H4 (cell line): Measurements from ENCODE around the gene MEOX2. TPM values are rescaled to one million over a fixed set of nuclear protein-coding genes. Genes with fewer than 3 reads are reported as not detected.

Experiments used
- DNase-seq: peaks from one replicate; pipeline ENCODE4 v3.0.0-alpha.2; 2015; ENCODE audit warnings: low spot score
- total RNA-seq: library from RNA; depleted of rRNA; stranded (reverse); fragments of >200 nt; shearing (Covaris generic); gene quantifications from 2 replicates; pipeline ENCODE4 v1.2.3, GENCODE V29; 2014; rRNA removed

MEOX2 gene
- total RNA-seq: 0.08 TPM in 1 of 2 replicates, not detected in the other

GRCh38 chr7:15686295-15686956, at the start of gene MEOX2:
Gene MEOX2 (minus strand): TSS chr7:15686683. CDS start chr7:15686402, 281 bp downstream.
- no peak for DNase-seq

- DNase-seq: no peak
Measured at GRCh38 chr7:15729746-15730145, 43.3 kb upstream of the MEOX2 start.

- DNase-seq: no peak
Measured at GRCh38 chr7:15725051-15725450, 38.6 kb upstream of the MEOX2 start.

- no peak for DNase-seq
Measured at GRCh38 chr7:15723841-15724240, 37.4 kb upstream of the MEOX2 start.

- peak; percentile 72 for DNase-seq
Measured at GRCh38 chr7:15720849-15721471, 34.5 kb upstream of the MEOX2 start.

- DNase-seq: no peak
Measured at GRCh38 chr7:15719311-15719710, 32.8 kb upstream of the MEOX2 start.

- no peak for DNase-seq
Measured at GRCh38 chr7:15715435-15715834, 29.0 kb upstream of the MEOX2 start.

GRCh38 chr7:15709978-15710377, 23.5 kb upstream of the MEOX2 start:
- DNase-seq: no peak

- DNase-seq: no peak
Measured at GRCh38 chr7:15707570-15707969, 21.1 kb upstream of the MEOX2 start.

- DNase-seq: no peak
Measured at GRCh38 chr7:15703732-15704131, 17.2 kb upstream of the MEOX2 start.

GRCh38 chr7:15692501-15693020, 6.1 kb upstream of the MEOX2 start:
- no peak for DNase-seq

GRCh38 chr7:15688911-15689310, 2.4 kb upstream of the MEOX2 start:
- DNase-seq: no peak

GRCh38 chr7:15688279-15688626, 1.8 kb upstream of the MEOX2 start:
- DNase-seq: no peak

GRCh38 chr7:15687546-15688278, 1.2 kb upstream of the MEOX2 start:
- no peak for DNase-seq

GRCh38 chr7:15686957-15687545, 568 bp upstream of the MEOX2 start:
- no peak for DNase-seq

GRCh38 chr7:15685358-15686294, 857 bp downstream of the MEOX2 start:
- DNase-seq: no peak

GRCh38 chr7:15684871-15685270, 1.6 kb downstream of the MEOX2 start:
- no peak for DNase-seq

GRCh38 chr7:15684111-15684800, 2.2 kb downstream of the MEOX2 start:
- no peak for DNase-seq

GRCh38 chr7:15682751-15683245, 3.7 kb downstream of the MEOX2 start:
- DNase-seq: no peak

GRCh38 chr7:15682111-15682510, 4.4 kb downstream of the MEOX2 start:
- DNase-seq: no peak
